RWPE1 (cell line): ENCODE results near the gene TSGA10.

Experiments used
- CTCF ChIA-PET: fragments of 350-600 bp; sonication (Branson Sonifier 250); formaldehyde crosslinking; extraction: SDS; loops from one replicate; lab custom pipeline; 2021; lab: Yijun Ruan, JAX
- POLR2A ChIA-PET: fragments of 400-600 bp; formaldehyde crosslinking; extraction: SDS; loops from one replicate; lab custom pipeline; 2020; ENCODE audit warnings: antibody characterized with exemption; ENCODE audit not compliant: low non-redundant PET; lab: Yijun Ruan, JAX
- DNase-seq: peaks from one replicate; pipeline ENCODE4 v3.0.0; 2012; ENCODE audit warnings: low spot score
- H3K27ac ChIP-seq: fragments of 450-650 bp; 2 replicates; pipeline ENCODE4 v1.5.1; 2017
- CTCF ChIP-seq: fragments of 450-650 bp; conservative IDR thresholded peaks from 2 replicates; pipeline ENCODE4 v1.5.1; 2017; ENCODE audit warnings: low read depth, mild to moderate bottlenecking

Gene TSGA10

GRCh38 chr2:99156891-99157290 lies 2.1 kb upstream of the TSGA10 start:
- DNase-seq, result no peak
- POLR2A ChIA-PET, result no interaction called here
- no peak for TF ChIP-seq CTCF
- no peak overlapping the region for H3K27ac ChIP-seq
- CTCF ChIA-PET, result interaction anchor here (2.6 kb wide), 1 partner anchor 12 kb away, joined by 11 read pairs; no protein-coding TSS in a partner anchor

GRCh38 chr2:99153921-99154604 lies 679 bp downstream of the TSGA10 start:
- ChIA-PET CTCF (no interaction called here), POLR2A (no interaction called here)
- peak overlapping the region; percentile 83 for H3K27ac ChIP-seq
- no peak for TF ChIP-seq CTCF
- DNase-seq, result no peak

GRCh38 chr2:99152199-99152895 lies 2.4 kb downstream of the TSGA10 start:
- ChIA-PET POLR2A (no interaction called here), CTCF (no interaction called here)
- TF ChIP-seq CTCF, result no peak
- no peak overlapping the region for H3K27ac ChIP-seq
- no peak for DNase-seq

GRCh38 chr2:99150706-99151105 lies 4.0 kb downstream of the TSGA10 start:
- ChIA-PET POLR2A (interaction anchor here (0.7 kb wide), 1 partner anchor 30 kb away, joined by 3 read pairs; no protein-coding TSS in a partner anchor), CTCF (interaction anchor here (0.7 kb wide), 1 partner anchor 116 kb away, joined by 3 read pairs; no protein-coding TSS in a partner anchor)
- no peak for DNase-seq
- TF ChIP-seq CTCF, result no peak
- H3K27ac ChIP-seq, result no peak overlapping the region

- peak; percentile 88 for DNase-seq
- H3K27ac ChIP-seq, result peak within 1 kb of the TSS; percentile 87
- POLR2A ChIA-PET, result interaction anchor here (0.5 to 1.0 kb wide), 4 partner anchors 9 to 196 kb away, joined by 3 to 10 read pairs (median 4); partner anchors contain the start of genes EIF5B and TXNDC9
- TF ChIP-seq CTCF, result no peak
- CTCF ChIA-PET, result interaction anchor here (0.7 kb wide), 1 partner anchor 52 kb away, joined by 3 read pairs; no protein-coding TSS in a partner anchor
Measured at GRCh38 chr2:99141110-99142108, 13.3 kb downstream of the TSGA10 start, which contains the start of gene C2orf15. Gene C2orf15 (plus strand): TSS chr2:99141707. CDS start chr2:99150559, 8,852 bp downstream.
